ENCODE measurements around the gene RASGRP4. TPM values are rescaled to one million over a fixed set of nuclear protein-coding genes. Genes with fewer than 3 reads are reported as not detected.

RASGRP4 gene
- total and polyA plus RNA-seq, 10 of the 15 experiments (the other 5 are each of a cell fraction or from before 2014, with no cell fraction given) = 0.24 to 7.4 (median 3.3) TPM

GRCh38 chr19:38449518-38449917, 23.5 kb upstream of the RASGRP4 start:
- Histone ChIP-seq H3K36me3 (ENCODE audit: control insufficient read depth in 2 of 2, insufficient read depth in 2 of 2, low read length in 1 of 2) (no peaks in the 10 kb centered on the region), H3K4me1 (ENCODE audit: control insufficient read depth, insufficient read depth, low read length) (no peaks in the 10 kb centered on the region), H3K4me3 (no peak overlapping the region), H3K27ac (ENCODE audit: control insufficient read depth, insufficient read depth) (no peak overlapping the region), H4K20me1 (ENCODE audit: control insufficient read depth, insufficient read depth) (no peaks in the 10 kb centered on the region), H3K27me3 (replicated peaks in 1 of 2; ENCODE audit: control insufficient read depth in 2 of 2, insufficient read depth in 2 of 2, low read length in 1 of 2) (no peaks in the 10 kb centered on the region), H3K9me3 (replicated peaks; ENCODE audit: control insufficient read depth, insufficient read depth, low read length) (no peaks in the 10 kb centered on the region), H3K4me2 (ENCODE audit: control insufficient read depth, insufficient read depth) (no peak overlapping the region), H3K79me2 (ENCODE audit: control insufficient read depth, insufficient read depth, low read length) (no peaks in the 10 kb centered on the region), H2AFZ (ENCODE audit: control insufficient read depth, low read depth, low read length) (no peak overlapping the region), H3K9ac (ENCODE audit: control insufficient read depth, insufficient read depth, low read length) (no peak overlapping the region)
- intact Hi-C loops (cut with micrococcal nuclease; ENCODE audit: unreplicated experiment) = no loop called here
- RAD21 ChIA-PET (ENCODE audit: unreplicated experiment) = no interaction called here
- BruUV-seq (replicated peaks) = no TSS peak
- DNase-seq (ENCODE audit: low read depth, low spot score) (no peak), FAIRE-seq (no peak), ATAC-seq (no peak)
- WGBS (ENCODE audit: insufficient coverage, insufficient replicate concordance, low lambda C conversion rate, missing lambda C conversion rate) = 39% methylated on average over 5 of the region's 5 CpGs
- in situ Hi-C loops (cut with MboI) = no loop called here
- SMC1A ChIA-PET (ENCODE audit: uncharacterized antibody, unreplicated experiment) = no interaction called here
- TF ChIP-seq ATF7 (IDR thresholded peaks at IDR 0.05; ENCODE audit: low read depth) = no peak
- TF ChIP-seq ZNF207 (IDR thresholded peaks at IDR 0.05; ENCODE audit: borderline replicate concordance) = no peak
- TF ChIP-seq SUPT20H (IDR thresholded peaks at IDR 0.05; ENCODE audit: borderline replicate concordance, control insufficient read depth, low read depth, low read length) = no peak
- TF ChIP-seq PKNOX1 (IDR thresholded peaks at IDR 0.05) = no peak
- TF ChIP-seq RCOR1 (conservative IDR thresholded peaks at IDR 0.05; ENCODE audit: low read depth, low read length) = no peak
- no peak for TF ChIP-seq CBFB (IDR thresholded peaks at IDR 0.05; ENCODE audit: low read depth)
- TF ChIP-seq EED (IDR thresholded peaks at IDR 0.05; ENCODE audit: low read depth) = no peak
- no peak for TF ChIP-seq ZBED1 (IDR thresholded peaks at IDR 0.05; ENCODE audit: borderline replicate concordance)
- TF ChIP-seq RAD51 (IDR thresholded peaks at IDR 0.05) = no peak
- no peak for TF ChIP-seq BACH1 (IDR thresholded peaks at IDR 0.05; ENCODE audit: borderline replicate concordance)
- CTCF ChIA-PET = no interaction called here
- POLR2A ChIA-PET = no interaction called here

All from GM12878 (cell line).